Endodermal cell (in vitro differentiated cells): ENCODE measurements around the gene TSR1. TPM values are rescaled to one million over a fixed set of nuclear protein-coding genes. Genes with fewer than 3 reads are reported as not detected.

Experiments
- DNase-seq: peaks from one replicate; pipeline ENCODE4 v3.0.0-alpha.2; 2017
- H3K27ac ChIP-seq: 2 replicates; pipeline ENCODE4 v1.5.1; 2013; ENCODE audit warnings: mild to moderate bottlenecking, low read depth, low read length, moderate library complexity
- H3K27me3 ChIP-seq: 2 replicates; pipeline ENCODE4 v1.6.1; 2013; ENCODE audit warnings: mild to moderate bottlenecking, low read length, moderate library complexity; ENCODE audit not compliant: insufficient read depth, control insufficient read depth, poor library complexity, severe bottlenecking
- H3K36me3 ChIP-seq: 2 replicates; pipeline ENCODE4 v1.7.0; 2013; ENCODE audit warnings: mild to moderate bottlenecking, low read length, moderate library complexity; ENCODE audit not compliant: control insufficient read depth, insufficient read depth
- H3K4me1 ChIP-seq: one replicate; pipeline ENCODE4 v1.7.0; 2013; ENCODE audit warnings: low read length; ENCODE audit not compliant: control insufficient read depth, insufficient read depth
- H3K4me3 ChIP-seq: 2 replicates; pipeline ENCODE4 v1.5.1; 2013; ENCODE audit warnings: mild to moderate bottlenecking, low read length, moderate library complexity
- H3K9ac ChIP-seq: 2 replicates; pipeline ENCODE4 v1.6.1; 2013; ENCODE audit warnings: mild to moderate bottlenecking, low read length, moderate library complexity; ENCODE audit not compliant: poor library complexity, severe bottlenecking; ENCODE audit errors: extremely low read depth
- H3K9me3 ChIP-seq: 2 replicates; pipeline ENCODE4 v1.6.1; 2013; ENCODE audit warnings: mild to moderate bottlenecking, low read length, moderate library complexity; ENCODE audit not compliant: control insufficient read depth
- H3K27ac Mint-ChIP-seq: 2 replicates; pipeline ENCODE4 v1.8.0; 2020; ENCODE audit warnings: mixed read lengths
- H3K27me3 Mint-ChIP-seq: 2 replicates; pipeline ENCODE4 v1.8.0; 2021; ENCODE audit warnings: mild to moderate bottlenecking, mixed read lengths; ENCODE audit not compliant: insufficient read depth
- H3K36me3 Mint-ChIP-seq: 2 replicates; pipeline ENCODE4 v1.8.0; 2020; ENCODE audit warnings: low read depth, mixed read lengths
- H3K4me1 Mint-ChIP-seq: 2 replicates; pipeline ENCODE4 v1.8.0; 2020; ENCODE audit warnings: mixed read lengths
- H3K4me3 Mint-ChIP-seq: 2 replicates; pipeline ENCODE4 v1.8.0; 2020; ENCODE audit warnings: mild to moderate bottlenecking, moderate library complexity, mixed read lengths
- H3K9me3 Mint-ChIP-seq: 2 replicates; pipeline ENCODE4 v1.8.0; 2020; ENCODE audit warnings: mild to moderate bottlenecking, mixed read lengths
- WGBS, 2 experiments: methylation state at CpG; one replicate each; pipeline versions ENCODE4 v1.1.5 to v1.1.7; 2013; ENCODE audit warnings: missing lambda C conversion rate in 2 of 2, mixed read lengths in 1 of 2; ENCODE audit not compliant: insufficient coverage in 1 of 2, insufficient read length in 1 of 2; 5-methylcytosine and 5-hydroxymethylcytosine counted together
- total RNA-seq, 2 donors: library from RNA; stranded (reverse); fragmentation: NEBNext Ultra II Directional in 1 of 2; extraction: Animal tissue kit (Norgen Biotek cat#: 25700) in 1 of 2; gene quantifications; 2 replicates in 1 of 2; 3 replicates in 1 of 2; pipeline ENCODE4 v1.2.1, GENCODE V29; 2021
- TF ChIP-seq, protein P1 (sequence below): fragments of 200-600 bp; sonication (generic); conservative IDR thresholded peaks from 2 replicates; pipeline ENCODE4 v1.5.0; 2021; ENCODE audit warnings: antibody characterized with exemption, mild to moderate bottlenecking

The TSR1 gene
- total RNA-seq, 2 donors from 2014 or later: 40.1 to 43.3 TPM

GRCh38 chr17:2357931-2358434 lies 21.7 kb upstream of the TSR1 start:
- Mint-ChIP-seq H3K4me1 (no peaks in the 10 kb centered on the region), H3K4me3 (no peak overlapping the region), H3K27ac (no peak overlapping the region), H3K9me3 (no peaks in the 10 kb centered on the region), H3K27me3 (no peaks in the 10 kb centered on the region), H3K36me3 (peaks cover 9% of the 10 kb centered on the region)
- Histone ChIP-seq H3K4me3 (no peak overlapping the region), H3K27ac (peak overlapping the region; percentile 4), H3K27me3 (no peaks in the 10 kb centered on the region), H3K9me3 (no peaks in the 10 kb centered on the region), H3K9ac (no peak overlapping the region), H3K4me1 (no peaks in the 10 kb centered on the region), H3K36me3 (peaks cover 8% of the 10 kb centered on the region)
- TF ChIP-seq, protein P1, sequence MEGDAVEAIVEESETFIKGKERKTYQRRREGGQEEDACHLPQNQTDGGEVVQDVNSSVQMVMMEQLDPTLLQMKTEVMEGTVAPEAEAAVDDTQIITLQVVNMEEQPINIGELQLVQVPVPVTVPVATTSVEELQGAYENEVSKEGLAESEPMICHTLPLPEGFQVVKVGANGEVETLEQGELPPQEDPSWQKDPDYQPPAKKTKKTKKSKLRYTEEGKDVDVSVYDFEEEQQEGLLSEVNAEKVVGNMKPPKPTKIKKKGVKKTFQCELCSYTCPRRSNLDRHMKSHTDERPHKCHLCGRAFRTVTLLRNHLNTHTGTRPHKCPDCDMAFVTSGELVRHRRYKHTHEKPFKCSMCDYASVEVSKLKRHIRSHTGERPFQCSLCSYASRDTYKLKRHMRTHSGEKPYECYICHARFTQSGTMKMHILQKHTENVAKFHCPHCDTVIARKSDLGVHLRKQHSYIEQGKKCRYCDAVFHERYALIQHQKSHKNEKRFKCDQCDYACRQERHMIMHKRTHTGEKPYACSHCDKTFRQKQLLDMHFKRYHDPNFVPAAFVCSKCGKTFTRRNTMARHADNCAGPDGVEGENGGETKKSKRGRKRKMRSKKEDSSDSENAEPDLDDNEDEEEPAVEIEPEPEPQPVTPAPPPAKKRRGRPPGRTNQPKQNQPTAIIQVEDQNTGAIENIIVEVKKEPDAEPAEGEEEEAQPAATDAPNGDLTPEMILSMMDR: no peak
- DNase-seq: no peak
- WGBS, 2 experiments: 93 to 95% methylated on average over 9 to 10 of the region's 10 CpGs

DNA sequence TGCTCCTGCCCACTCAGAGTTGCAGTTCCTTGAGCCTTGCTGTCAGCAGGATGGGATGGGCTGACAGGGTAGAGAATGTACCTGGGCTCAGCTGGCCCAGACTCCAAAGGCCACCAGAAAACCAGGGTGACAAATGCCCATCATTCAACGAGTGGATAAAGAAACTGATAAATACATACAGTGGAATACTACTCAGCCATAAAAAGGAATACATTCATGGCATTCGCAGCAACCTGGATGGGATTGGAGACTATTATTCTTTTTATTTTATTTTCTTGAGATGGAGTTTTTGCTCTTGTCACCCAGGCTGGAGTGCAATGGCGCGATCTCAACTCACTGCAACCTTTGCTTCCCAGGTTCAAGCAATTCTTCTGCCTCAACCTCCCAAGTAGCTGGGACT lies 21.0 kb upstream of the TSR1 start:
- Mint-ChIP-seq H3K27me3 (no peaks in the 10 kb centered on the region), H3K36me3 (peaks cover 5% of the 10 kb centered on the region), H3K27ac (no peak overlapping the region), H3K4me3 (no peak overlapping the region), H3K4me1 (no peaks in the 10 kb centered on the region), H3K9me3 (no peaks in the 10 kb centered on the region)
- Histone ChIP-seq H3K9ac (no peak overlapping the region), H3K27ac (no peak overlapping the region), H3K27me3 (no peaks in the 10 kb centered on the region), H3K9me3 (no peaks in the 10 kb centered on the region), H3K4me1 (no peaks in the 10 kb centered on the region), H3K4me3 (no peak overlapping the region), H3K36me3 (peaks cover 8% of the 10 kb centered on the region)
- TF ChIP-seq, protein P1: no peak
- 90 to 97% methylated on average over 2 to 4 of the region's 4 CpGs for WGBS, 2 experiments
- DNase-seq: no peak

DNA sequence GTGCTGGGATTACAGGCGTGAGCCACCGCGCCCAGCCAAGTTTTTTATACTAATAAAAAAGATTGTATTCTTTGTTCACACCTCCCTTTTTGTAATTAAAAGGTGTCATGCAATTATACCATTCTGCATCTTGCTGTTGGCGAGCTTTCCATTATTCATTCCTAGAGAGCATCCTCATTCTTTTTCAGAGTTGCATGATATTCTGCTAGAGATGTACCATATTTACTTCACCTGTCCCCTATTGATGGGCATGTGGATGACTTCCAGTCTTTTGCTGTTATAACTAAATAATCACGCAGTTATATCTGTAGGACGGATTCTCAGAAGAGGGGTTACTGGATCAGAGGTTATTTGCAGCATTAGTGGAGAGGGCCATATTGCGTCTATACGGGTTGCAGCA lies 18.1 kb upstream of the TSR1 start:
- H3K4me1 Mint-ChIP-seq: no peaks in the 10 kb centered on the region
- Histone ChIP-seq H3K4me1 (no peaks in the 10 kb centered on the region), H3K4me3 (no peak overlapping the region), H3K27me3 (no peaks in the 10 kb centered on the region), H3K9ac (no peak overlapping the region), H3K36me3 (peaks cover 3% of the 10 kb centered on the region), H3K9me3 (no peaks in the 10 kb centered on the region), H3K27ac (no peak overlapping the region)
- H3K27me3 Mint-ChIP-seq: no peaks in the 10 kb centered on the region
- H3K9me3 Mint-ChIP-seq: no peaks in the 10 kb centered on the region
- 90 to 93% methylated on average over 6 to 8 of the region's 8 CpGs for WGBS, 2 experiments
- TF ChIP-seq, protein P1: no peak
- H3K4me3 Mint-ChIP-seq: no peak overlapping the region
- DNase-seq: no peak
- H3K36me3 Mint-ChIP-seq: peaks cover 7% of the 10 kb centered on the region
- H3K27ac Mint-ChIP-seq: no peak overlapping the region
